GM10266 (cell line): ENCODE data around the gene MACROH2A1.
"Not testable (repeated sequence)": the region's sequence is repeated elsewhere in the genome, so short reads cannot be mapped to it uniquely, and the experiment has no call there.

Experiments used
- DNase-seq: peaks from one replicate; pipeline ENCODE4 v3.0.0; 2012; ENCODE audit errors: extremely low spot score
- TF ChIP-seq, protein P1 (sequence below): IDR thresholded peaks from 2 replicates; pipeline ENCODE4 v1.5.1; 2012; ENCODE audit warnings: mild to moderate bottlenecking, low read depth; ENCODE audit not compliant: control insufficient read depth, insufficient read depth; ENCODE audit errors: missing control alignments

Gene MACROH2A1

DNA sequence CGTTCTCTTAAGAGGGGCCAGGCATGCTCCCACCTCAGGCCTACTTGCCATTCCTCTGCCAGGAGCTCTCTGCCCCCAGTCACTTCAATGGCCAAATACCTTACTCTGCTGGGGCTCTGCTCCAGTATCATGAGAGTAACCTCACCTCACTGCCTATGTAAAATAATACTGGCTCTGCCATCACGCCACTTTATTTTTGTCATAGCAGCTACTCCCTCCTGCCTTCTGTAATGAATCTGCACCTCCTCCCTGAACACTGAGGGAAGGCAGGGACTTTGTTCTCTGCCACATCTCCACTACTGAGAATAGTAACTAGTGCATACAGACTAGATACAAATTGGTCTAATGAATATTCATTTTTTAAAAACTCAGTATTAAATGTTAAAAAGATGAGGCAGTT lies 33.8 kb downstream of the MACROH2A1 start:
- TF ChIP-seq, protein P1, sequence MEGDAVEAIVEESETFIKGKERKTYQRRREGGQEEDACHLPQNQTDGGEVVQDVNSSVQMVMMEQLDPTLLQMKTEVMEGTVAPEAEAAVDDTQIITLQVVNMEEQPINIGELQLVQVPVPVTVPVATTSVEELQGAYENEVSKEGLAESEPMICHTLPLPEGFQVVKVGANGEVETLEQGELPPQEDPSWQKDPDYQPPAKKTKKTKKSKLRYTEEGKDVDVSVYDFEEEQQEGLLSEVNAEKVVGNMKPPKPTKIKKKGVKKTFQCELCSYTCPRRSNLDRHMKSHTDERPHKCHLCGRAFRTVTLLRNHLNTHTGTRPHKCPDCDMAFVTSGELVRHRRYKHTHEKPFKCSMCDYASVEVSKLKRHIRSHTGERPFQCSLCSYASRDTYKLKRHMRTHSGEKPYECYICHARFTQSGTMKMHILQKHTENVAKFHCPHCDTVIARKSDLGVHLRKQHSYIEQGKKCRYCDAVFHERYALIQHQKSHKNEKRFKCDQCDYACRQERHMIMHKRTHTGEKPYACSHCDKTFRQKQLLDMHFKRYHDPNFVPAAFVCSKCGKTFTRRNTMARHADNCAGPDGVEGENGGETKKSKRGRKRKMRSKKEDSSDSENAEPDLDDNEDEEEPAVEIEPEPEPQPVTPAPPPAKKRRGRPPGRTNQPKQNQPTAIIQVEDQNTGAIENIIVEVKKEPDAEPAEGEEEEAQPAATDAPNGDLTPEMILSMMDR, result no peak
- DNase-seq, result no peak

GRCh38 chr5:135364421-135365262 lies 34.4 kb downstream of the MACROH2A1 start:
- TF ChIP-seq, protein P1, result no peak
- no peak for DNase-seq

GRCh38 chr5:135363342-135363741 lies 35.7 kb downstream of the MACROH2A1 start:
- not testable (repeated sequence) for DNase-seq

DNA sequence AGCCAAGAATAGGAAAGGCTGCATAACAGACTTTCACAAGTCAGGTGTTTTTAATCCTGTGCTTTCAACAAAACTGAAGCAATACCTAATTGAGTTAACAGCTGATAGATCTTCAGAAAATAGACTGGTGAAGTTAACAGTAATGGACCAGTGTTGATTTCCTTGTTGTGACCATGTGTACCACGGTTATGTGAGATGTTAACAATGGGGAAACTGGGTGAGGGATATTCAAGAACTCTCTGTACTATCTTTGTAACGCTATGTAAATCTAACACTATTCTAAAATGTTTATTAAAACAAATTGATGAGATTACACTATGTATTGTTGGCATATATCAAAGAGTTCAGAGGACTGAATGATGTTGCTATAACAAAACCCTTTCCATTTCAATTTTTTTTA lies 36.9 kb downstream of the MACROH2A1 start:
- DNase-seq, result no peak
- TF ChIP-seq, protein P1, result no peak

- TF ChIP-seq, protein P1, result no peak
- no peak for DNase-seq
Measured at GRCh38 chr5:135360278-135361274, 38.5 kb downstream of the MACROH2A1 start.

- DNase-seq, result no peak
- TF ChIP-seq, protein P1, result no peak
Measured at GRCh38 chr5:135359374-135360165, 39.5 kb downstream of the MACROH2A1 start.

GRCh38 chr5:135357685-135358084 lies 41.3 kb downstream of the MACROH2A1 start:
- TF ChIP-seq, protein P1, result no peak
- DNase-seq, result no peak
